ENCODE results near the gene RGS7. TPM values are rescaled to one million over a fixed set of nuclear protein-coding genes. Genes with fewer than 3 reads are reported as not detected.
"Not testable (repeated sequence)": the region's sequence is repeated elsewhere in the genome, so short reads cannot be mapped to it uniquely, and the experiment has no call there.

RGS7 gene
- total RNA-seq, 2 donors from 2014 or later, result not detected

DNA sequence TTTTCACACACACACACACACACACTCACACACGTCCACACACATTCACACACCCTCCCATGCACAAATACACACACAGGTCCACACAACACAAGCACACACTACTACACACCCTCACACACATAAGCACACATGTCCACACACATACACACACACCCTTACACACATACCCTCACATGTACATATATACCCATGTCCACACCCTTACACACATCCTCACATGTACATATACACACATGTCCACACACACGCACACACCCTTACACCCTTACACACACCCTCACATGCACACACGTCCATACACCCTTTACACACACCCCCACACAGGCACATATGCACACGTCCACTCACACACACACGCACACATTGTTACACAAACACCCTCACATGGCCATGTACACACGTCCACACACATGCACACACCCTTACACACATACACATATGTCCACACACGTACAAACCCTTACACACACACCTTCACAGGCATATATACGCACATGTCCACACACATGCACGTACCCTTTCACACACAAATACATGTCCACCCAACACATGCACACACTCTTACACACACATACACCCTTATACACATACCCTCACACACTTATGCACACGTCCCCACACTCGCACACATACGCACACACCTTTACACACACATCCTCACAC, 50.7 kb downstream of the RGS7 start:
- no peak overlapping the region for H3K27ac Mint-ChIP-seq
- H3K9me3 Mint-ChIP-seq, result peaks cover 19 to 25% of the 10 kb centered on the region in 2 donors
- H3K36me3 Mint-ChIP-seq, result peaks cover 5 to 7% of the 10 kb centered on the region in 2 donors
- ATAC-seq (no peak), DNase-seq (ENCODE audit: low spot score in 2 of 2) (no peak)

DNA sequence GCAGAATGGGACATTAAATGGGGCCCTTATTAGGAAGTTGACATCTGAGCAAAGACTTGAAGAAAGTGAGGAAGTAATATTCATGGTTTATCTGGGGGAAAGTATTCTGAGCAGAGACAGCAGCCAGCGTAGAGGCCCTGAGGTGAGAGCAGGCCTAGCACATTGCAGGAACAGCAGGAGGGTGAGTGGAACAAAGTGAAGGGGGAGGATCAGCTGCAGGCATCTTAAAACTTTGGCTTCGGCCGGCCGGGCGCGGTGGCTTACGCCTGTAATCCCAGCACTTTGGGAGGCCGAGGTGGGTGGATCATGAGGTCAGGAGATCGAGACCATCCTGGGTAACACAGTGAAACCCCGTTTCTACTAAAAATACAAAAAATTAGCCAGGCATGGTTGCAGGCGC, 55.0 kb downstream of the RGS7 start:
- not testable (repeated sequence) for H3K27ac Mint-ChIP-seq; H3K36me3 Mint-ChIP-seq; ATAC-seq; DNase-seq (ENCODE audit: low spot score in 2 of 2)
- peaks cover 18 to 20% of the 10 kb centered on the region in 2 donors for H3K9me3 Mint-ChIP-seq

GRCh38 chr1:241299347-241299746, 57.7 kb downstream of the RGS7 start:
- H3K9me3 Mint-ChIP-seq, result peaks cover 20 to 26% of the 10 kb centered on the region in 2 donors
- ATAC-seq, result no peak
- H3K36me3 Mint-ChIP-seq, result peaks cover 5 to 7% of the 10 kb centered on the region in 2 donors
- no peak overlapping the region for H3K27ac Mint-ChIP-seq
- no peak for DNase-seq (ENCODE audit: low spot score in 2 of 2)

DNA sequence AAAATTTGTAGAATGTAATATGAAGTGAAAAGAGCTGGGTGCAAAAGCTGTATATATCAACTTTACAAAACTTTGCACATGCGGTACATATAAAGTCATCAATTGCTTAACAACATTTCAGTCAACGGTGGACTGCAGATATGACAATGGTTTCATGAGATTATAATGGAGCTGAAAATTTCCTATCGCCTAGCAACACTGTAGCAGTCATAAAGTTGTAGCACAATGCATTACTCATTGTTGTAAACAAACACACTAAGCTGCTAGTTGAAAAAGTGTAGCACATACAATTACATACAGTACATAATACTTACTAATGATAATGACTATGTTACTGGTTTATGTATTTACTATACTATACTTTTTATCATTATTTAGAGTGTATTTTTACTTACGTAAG, 64.0 kb downstream of the RGS7 start:
- no peak overlapping the region for H3K27ac Mint-ChIP-seq
- ATAC-seq, result no peak
- no peak for DNase-seq (ENCODE audit: low spot score in 2 of 2)
- peaks cover 17 to 23% of the 10 kb centered on the region in 2 donors for H3K9me3 Mint-ChIP-seq
- no peaks in the 10 kb centered on the region for H3K36me3 Mint-ChIP-seq

- not testable (repeated sequence) for H3K27ac Mint-ChIP-seq; ATAC-seq; H3K36me3 Mint-ChIP-seq; DNase-seq (ENCODE audit: low spot score in 2 of 2)
- peaks cover 21 to 23% of the 10 kb centered on the region in 2 donors for H3K9me3 Mint-ChIP-seq
These were observed 65.5 kb downstream of the RGS7 start for GRCh38 chr1:241291548-241291947.

- ATAC-seq (no peak), DNase-seq (ENCODE audit: low spot score in 2 of 2) (no peak)
- peaks cover 0 to 12% of the 10 kb centered on the region in 2 donors for H3K36me3 Mint-ChIP-seq
- no peak overlapping the region for H3K27ac Mint-ChIP-seq
- H3K9me3 Mint-ChIP-seq, result peaks cover 37 to 41% of the 10 kb centered on the region in 2 donors
These were observed 70.5 kb downstream of the RGS7 start for GRCh38 chr1:241286486-241286885.

- H3K9me3 Mint-ChIP-seq, result peaks cover 24 to 31% of the 10 kb centered on the region in 2 donors
These were observed 80.6 kb downstream of the RGS7 start for GRCh38 chr1:241276391-241276790.

DNA sequence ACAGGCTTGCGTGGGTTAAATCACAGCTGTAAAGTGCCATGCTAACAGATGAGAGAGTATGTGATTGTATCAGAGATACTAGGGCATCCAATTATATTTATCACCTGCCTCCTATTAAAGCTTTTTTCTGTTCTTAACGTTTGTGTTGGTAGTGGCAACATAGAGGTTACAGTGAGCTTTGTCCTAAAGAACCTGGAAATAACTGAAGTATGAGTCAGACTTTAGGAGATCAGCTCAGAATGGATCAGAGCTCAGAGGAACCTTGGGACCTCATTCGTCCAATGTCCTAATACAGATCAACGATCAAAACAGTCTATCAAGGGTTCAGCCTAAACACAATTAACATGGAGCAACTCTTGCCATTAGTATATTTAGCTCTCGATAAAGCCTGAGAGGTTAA, 81.0 kb downstream of the RGS7 start:
- no peak for DNase-seq (ENCODE audit: low spot score in 2 of 2)

More at GRCh38 chr1:241276391-241276790, 80.6 kb downstream of the RGS7 start:
- DNase-seq (ENCODE audit: low spot score in 2 of 2), result no peak
- Mint-ChIP-seq H3K36me3 (peaks cover 15 to 18% of the 10 kb centered on the region in 2 donors), H3K27ac (no peak overlapping the region)
- ATAC-seq, result no peak

GRCh38 chr1:241275226-241275625, 81.8 kb downstream of the RGS7 start:
- DNase-seq (ENCODE audit: low spot score in 2 of 2) (no peak), ATAC-seq (no peak)
- Mint-ChIP-seq H3K27ac (no peak overlapping the region), H3K36me3 (peaks cover 15 to 18% of the 10 kb centered on the region in 2 donors), H3K9me3 (peaks cover 21 to 33% of the 10 kb centered on the region in 2 donors)

More for the DNA sequence above, 81.0 kb downstream of the RGS7 start:
- Mint-ChIP-seq H3K36me3 (peaks cover 15 to 18% of the 10 kb centered on the region in 2 donors), H3K27ac (no peak overlapping the region), H3K9me3 (peaks cover 21 to 33% of the 10 kb centered on the region in 2 donors)
- no peak for ATAC-seq

GRCh38 chr1:241274693-241275092, 82.3 kb downstream of the RGS7 start:
- Mint-ChIP-seq H3K36me3 (peaks cover 15 to 18% of the 10 kb centered on the region in 2 donors), H3K27ac (no peak overlapping the region), H3K9me3 (peaks cover 25 to 33% of the 10 kb centered on the region in 2 donors)
- DNase-seq (ENCODE audit: low spot score in 2 of 2) (no peak), ATAC-seq (no peak)

- ATAC-seq (no peak), DNase-seq (ENCODE audit: low spot score in 2 of 2) (no peak)
- Mint-ChIP-seq H3K27ac (no peak overlapping the region), H3K36me3 (peaks cover 15 to 18% of the 10 kb centered on the region in 2 donors), H3K9me3 (peaks cover 19 to 23% of the 10 kb centered on the region in 2 donors)
These were observed 84.2 kb downstream of the RGS7 start for GRCh38 chr1:241272828-241273227.

DNA sequence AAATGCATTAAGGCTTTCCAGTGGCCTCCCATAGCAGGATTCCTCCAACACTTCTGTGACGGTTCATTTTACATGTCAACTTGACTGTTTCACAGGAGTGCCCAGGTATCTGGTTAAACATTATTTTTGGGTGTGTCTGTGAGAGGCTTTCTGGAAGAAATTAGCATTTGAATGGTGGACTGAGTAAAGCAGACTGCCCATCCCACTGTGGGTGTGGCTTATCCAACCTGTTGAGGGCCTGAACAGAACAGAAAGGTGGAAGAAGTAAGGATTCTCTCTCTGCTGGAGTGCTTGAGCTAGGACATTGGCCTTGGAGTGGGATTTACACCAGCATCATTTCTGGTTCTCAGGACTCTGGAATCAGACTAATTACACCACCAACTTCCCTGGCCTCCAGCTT, 85.6 kb downstream of the RGS7 start:
- DNase-seq (ENCODE audit: low spot score in 2 of 2) (no peak), ATAC-seq (no peak)
- H3K27ac Mint-ChIP-seq, result no peak overlapping the region
- peaks cover 26 to 30% of the 10 kb centered on the region in 2 donors for H3K9me3 Mint-ChIP-seq
- peaks cover 15 to 18% of the 10 kb centered on the region in 2 donors for H3K36me3 Mint-ChIP-seq

GRCh38 chr1:241270016-241270415, 87.0 kb downstream of the RGS7 start:
- ATAC-seq, result no peak
- peaks cover 15 to 18% of the 10 kb centered on the region in 2 donors for H3K36me3 Mint-ChIP-seq
- no peak overlapping the region for H3K27ac Mint-ChIP-seq

DNA sequence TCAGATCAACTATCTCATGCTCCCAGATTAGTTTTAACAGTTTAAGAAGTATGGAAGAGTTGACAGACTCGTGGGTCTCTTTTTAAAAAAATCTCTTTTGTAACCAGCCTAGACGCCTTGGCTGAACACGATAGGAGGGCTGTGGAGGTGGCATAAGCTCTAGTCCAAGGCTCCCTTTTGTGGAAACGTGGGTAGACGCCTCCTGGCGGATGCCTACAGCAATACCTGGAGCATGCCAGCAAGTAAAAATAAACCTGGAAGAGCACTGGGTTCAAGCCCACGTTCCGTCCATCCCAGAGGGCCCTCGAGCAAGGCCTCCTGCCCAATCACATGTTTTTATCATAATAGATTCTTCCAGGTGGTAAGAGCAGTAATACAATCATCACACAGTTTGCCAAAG, 87.9 kb downstream of the RGS7 start:
- H3K9me3 Mint-ChIP-seq, result peaks cover 26 to 30% of the 10 kb centered on the region in 2 donors
- DNase-seq (ENCODE audit: low spot score in 2 of 2) (no peak), ATAC-seq (no peak)
- H3K36me3 Mint-ChIP-seq, result peaks cover 15 to 18% of the 10 kb centered on the region in 2 donors
- no peak overlapping the region for H3K27ac Mint-ChIP-seq

More at GRCh38 chr1:241270016-241270415, 87.0 kb downstream of the RGS7 start:
- no peak for DNase-seq (ENCODE audit: low spot score in 2 of 2)
- peaks cover 26 to 30% of the 10 kb centered on the region in 2 donors for H3K9me3 Mint-ChIP-seq

- Mint-ChIP-seq H3K9me3 (peaks cover 7 to 11% of the 10 kb centered on the region in 2 donors), H3K36me3 (no peaks in the 10 kb centered on the region), H3K27ac (no peak overlapping the region)
- DNase-seq (ENCODE audit: low spot score in 2 of 2) (no peak), ATAC-seq (no peak)
These were observed 90.9 kb downstream of the RGS7 start for GRCh38 chr1:241266121-241266520.

- DNase-seq (ENCODE audit: low spot score in 2 of 2), result no peak
- Mint-ChIP-seq H3K36me3 (no peaks in the 10 kb centered on the region), H3K9me3 (peaks cover 7 to 11% of the 10 kb centered on the region in 2 donors), H3K27ac (no peak overlapping the region)
- ATAC-seq, result no peak
These were observed 91.6 kb downstream of the RGS7 start for GRCh38 chr1:241265428-241265827.

GRCh38 chr1:241263346-241263745, 93.7 kb downstream of the RGS7 start:
- Mint-ChIP-seq H3K27ac (no peak overlapping the region), H3K36me3 (no peaks in the 10 kb centered on the region), H3K9me3 (peaks cover 7 to 12% of the 10 kb centered on the region in 2 donors)
- ATAC-seq (no peak), DNase-seq (ENCODE audit: low spot score in 2 of 2) (no peak)

DNA sequence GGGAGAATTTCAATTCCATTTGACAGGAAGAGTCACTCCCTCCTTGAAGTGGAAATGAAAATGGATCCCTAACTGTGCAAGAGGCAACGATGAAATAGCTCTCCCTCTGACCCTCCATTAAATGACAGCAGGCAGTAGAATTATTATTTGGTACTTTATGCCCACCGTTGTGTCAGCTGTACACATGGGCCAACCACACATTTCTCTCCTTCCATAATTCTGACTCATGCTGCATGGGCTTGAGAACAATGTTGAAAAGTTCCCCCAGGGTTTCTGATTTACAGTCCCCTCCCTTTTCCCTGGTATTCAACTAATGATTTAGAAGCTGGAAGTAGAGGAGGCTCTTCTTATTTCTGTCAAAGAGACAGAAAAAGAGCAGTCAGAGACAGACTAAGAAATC, 103.5 kb downstream of the RGS7 start:
- H3K9me3 Mint-ChIP-seq, result peaks cover 19 to 21% of the 10 kb centered on the region in 2 donors
- peaks cover 0 to 8% of the 10 kb centered on the region in 2 donors for H3K36me3 Mint-ChIP-seq
- H3K27ac Mint-ChIP-seq, result no peak overlapping the region
- ATAC-seq (no peak), DNase-seq (ENCODE audit: low spot score in 2 of 2) (no peak)

Data from activated naive CD4-positive, alpha-beta T cell treated with anti-CD3 and anti-CD28 coated beads, Interleukin-2, amount 50 U/mL, for 72 hours (primary cell).